SK-N-SH treated with all-trans-retinoic acid at 6 μM for 48 hours (cell line): ENCODE measurements around the gene TDRKH.

Source experiments
- ATAC-seq: fragments of 200-7000 bp; cut with Tn5 transposase; 3 replicates; pipeline ENCODE4 v1.9.1; 2020; ENCODE audit warnings: mild to moderate bottlenecking, moderate library complexity
- ARNTL ChIP-seq: fragments of 450-650 bp; formaldehyde crosslinking; IDR thresholded peaks from 2 replicates; pipeline ENCODE4 v1.5.0; 2020; ENCODE audit warnings: low read depth, mild to moderate bottlenecking, moderate library complexity, borderline replicate concordance
- BACH2 ChIP-seq: fragments of 250-450 bp; sonication (Bioruptor Pico); IDR thresholded peaks from 2 replicates; pipeline ENCODE4 v1.9.0; 2021; ENCODE audit warnings: mild to moderate bottlenecking, borderline replicate concordance
- CREB5 ChIP-seq: fragments of 250-450 bp; sonication (Bioruptor Pico); IDR thresholded peaks from 2 replicates; pipeline ENCODE4 v1.5.1; 2020; ENCODE audit warnings: low read depth, mild to moderate bottlenecking, moderate library complexity
- CSDC2 ChIP-seq: fragments of 250-450 bp; sonication (Bioruptor Pico); IDR thresholded peaks from 2 replicates; pipeline ENCODE4 v1.5.0; 2020; ENCODE audit warnings: mild to moderate bottlenecking, moderate library complexity
- ESRRG ChIP-seq: fragments of 250-450 bp; sonication (Bioruptor Pico); IDR thresholded peaks from 2 replicates; pipeline ENCODE4 v1.6.1; 2021; ENCODE audit warnings: mild to moderate bottlenecking
- GLIS3 ChIP-seq: fragments of 250-450 bp; sonication (Bioruptor Pico); IDR thresholded peaks from 2 replicates; pipeline ENCODE4 v1.5.0; 2020; ENCODE audit warnings: mild to moderate bottlenecking, moderate library complexity
- ISL1 ChIP-seq: fragments of 250-450 bp; sonication (Bioruptor Pico); IDR thresholded peaks from 2 replicates; pipeline ENCODE4 v2.1.2; 2022; ENCODE audit warnings: mild to moderate bottlenecking, moderate library complexity
- OSR1 ChIP-seq: fragments of 250-450 bp; sonication (Bioruptor Pico); IDR thresholded peaks from 2 replicates; pipeline ENCODE4 v1.8.0; 2022; ENCODE audit warnings: moderate library complexity, mild to moderate bottlenecking, inconsistent platforms
- PATZ1 ChIP-seq: fragments of 250-450 bp; sonication (Bioruptor Pico); IDR thresholded peaks from 2 replicates; pipeline ENCODE4 v1.8.0; 2020; ENCODE audit warnings: mild to moderate bottlenecking, moderate library complexity, borderline replicate concordance
- POU6F1 ChIP-seq: fragments of 250-450 bp; sonication (Bioruptor Pico); IDR thresholded peaks from 2 replicates; pipeline ENCODE4 v1.8.0; 2021; ENCODE audit warnings: low read depth, mild to moderate bottlenecking, moderate library complexity, borderline replicate concordance
- PPARA ChIP-seq: fragments of 250-450 bp; sonication (Bioruptor Pico); IDR thresholded peaks from 2 replicates; pipeline ENCODE4 v1.5.0; 2020; ENCODE audit warnings: mild to moderate bottlenecking, borderline replicate concordance
- RARB ChIP-seq: fragments of 250-450 bp; sonication (Bioruptor Pico); IDR thresholded peaks from 2 replicates; pipeline ENCODE4 v1.8.0; 2021; ENCODE audit warnings: mild to moderate bottlenecking, moderate library complexity
- SNAI2 ChIP-seq: fragments of 250-450 bp; sonication (Bioruptor Pico); IDR thresholded peaks from 2 replicates; pipeline ENCODE4 v1.5.0; 2020; ENCODE audit warnings: mild to moderate bottlenecking, moderate library complexity
- TCF4 ChIP-seq: fragments of 250-450 bp; sonication (Bioruptor Pico); IDR thresholded peaks from 2 replicates; pipeline ENCODE4 v1.8.0; 2021; ENCODE audit warnings: mild to moderate bottlenecking, moderate library complexity, borderline replicate concordance
- TOX ChIP-seq: fragments of 250-450 bp; sonication (Bioruptor Pico); IDR thresholded peaks from 2 replicates; pipeline ENCODE4 v1.8.0; 2021; ENCODE audit warnings: mild to moderate bottlenecking, moderate library complexity, borderline replicate concordance
- TSHZ2 ChIP-seq: fragments of 250-450 bp; sonication (Bioruptor Pico); IDR thresholded peaks from 2 replicates; pipeline ENCODE4 v1.5.0; 2020; ENCODE audit warnings: mild to moderate bottlenecking, moderate library complexity
- ZC3H10 ChIP-seq: fragments of 250-450 bp; sonication (Bioruptor Pico); IDR thresholded peaks from 2 replicates; pipeline ENCODE4 v1.5.1; 2021; ENCODE audit warnings: mild to moderate bottlenecking, moderate library complexity
- ZFP3 ChIP-seq: fragments of 250-450 bp; sonication (Bioruptor Pico); IDR thresholded peaks from 2 replicates; pipeline ENCODE4 v1.5.0; 2020; ENCODE audit warnings: mild to moderate bottlenecking, moderate library complexity
- ZFP30 ChIP-seq: fragments of 450-650 bp; formaldehyde crosslinking; IDR thresholded peaks from 2 replicates; pipeline ENCODE4 v1.5.0; 2022; ENCODE audit warnings: mild to moderate bottlenecking, moderate library complexity
- ZNF8 ChIP-seq: fragments of 450-650 bp; formaldehyde crosslinking; IDR thresholded peaks from 2 replicates; pipeline ENCODE4 v1.5.0; 2020; ENCODE audit warnings: mild to moderate bottlenecking, moderate library complexity

TDRKH gene

GRCh38 chr1:151777317-151777716 lies 13.0 kb downstream of the TDRKH start:
- TF ChIP-seq CSDC2 (CRISPR knock-in tag) (no peak), ESRRG (no peak), ZFP30 (CRISPR knock-in tag) (no peak), PPARA (CRISPR knock-in tag) (no peak), RARB (CRISPR knock-in tag) (no peak), ISL1 (CRISPR knock-in tag) (no peak), POU6F1 (no peak), GLIS3 (CRISPR knock-in tag) (no peak), OSR1 (CRISPR knock-in tag) (no peak), CREB5 (CRISPR knock-in tag) (no peak), TCF4 (no peak), ZFP3 (no peak), PATZ1 (no peak), TSHZ2 (CRISPR knock-in tag) (no peak), ZNF8 (CRISPR knock-in tag) (no peak), BACH2 (no peak), SNAI2 (no peak), ZC3H10 (CRISPR knock-in tag) (no peak)
- no peak for ATAC-seq

GRCh38 chr1:151776665-151777062 lies 13.6 kb downstream of the TDRKH start:
- no peak for ATAC-seq
- TF ChIP-seq ISL1 (CRISPR knock-in tag): no peak

GRCh38 chr1:151775894-151776664 lies 14.2 kb downstream of the TDRKH start:
- TF ChIP-seq ZNF8 (CRISPR knock-in tag) (no peak), TOX (no peak), ISL1 (CRISPR knock-in tag) (no peak), CREB5 (CRISPR knock-in tag) (no peak)
- no peak for ATAC-seq

- TF ChIP-seq PATZ1: no peak
- TF ChIP-seq ZFP30 (CRISPR knock-in tag): no peak
- TF ChIP-seq ARNTL (CRISPR knock-in tag): no peak
- TF ChIP-seq TSHZ2 (CRISPR knock-in tag): no peak
- no peak for TF ChIP-seq ZC3H10 (CRISPR knock-in tag)
- no peak for TF ChIP-seq POU6F1
Measured at GRCh38 chr1:151774256-151774922, 15.9 kb downstream of the TDRKH start.

More at GRCh38 chr1:151774256-151774922, 15.9 kb downstream of the TDRKH start:
- ATAC-seq: no peak
